Esophagus squamous epithelium (tissue), 4 donors: ENCODE results near the gene CTDNEP1.

ENCODE experiments used
- POLR2A ChIP-seq, 4 donors: fragments of 450-650 bp; IDR thresholded peaks; one replicate each; pipeline ENCODE4 v1.6.1; 2017; ENCODE audit warnings: antibody characterized with exemption in 4 of 4, mild to moderate bottlenecking in 4 of 4, moderate library complexity in 3 of 4
- TF ChIP-seq, protein P1 (sequence below), 6 experiments: fragments of 450-650 bp in 4 of 6; fragments of 200-600 bp in 2 of 6; sonication (generic) in 2 of 6; IDR thresholded peaks; one replicate each; pipeline ENCODE4 v1.5.1; 2016 to 2019; ENCODE audit warnings: antibody characterized with exemption in 6 of 6, mild to moderate bottlenecking in 4 of 6, moderate library complexity in 4 of 6

DNA sequence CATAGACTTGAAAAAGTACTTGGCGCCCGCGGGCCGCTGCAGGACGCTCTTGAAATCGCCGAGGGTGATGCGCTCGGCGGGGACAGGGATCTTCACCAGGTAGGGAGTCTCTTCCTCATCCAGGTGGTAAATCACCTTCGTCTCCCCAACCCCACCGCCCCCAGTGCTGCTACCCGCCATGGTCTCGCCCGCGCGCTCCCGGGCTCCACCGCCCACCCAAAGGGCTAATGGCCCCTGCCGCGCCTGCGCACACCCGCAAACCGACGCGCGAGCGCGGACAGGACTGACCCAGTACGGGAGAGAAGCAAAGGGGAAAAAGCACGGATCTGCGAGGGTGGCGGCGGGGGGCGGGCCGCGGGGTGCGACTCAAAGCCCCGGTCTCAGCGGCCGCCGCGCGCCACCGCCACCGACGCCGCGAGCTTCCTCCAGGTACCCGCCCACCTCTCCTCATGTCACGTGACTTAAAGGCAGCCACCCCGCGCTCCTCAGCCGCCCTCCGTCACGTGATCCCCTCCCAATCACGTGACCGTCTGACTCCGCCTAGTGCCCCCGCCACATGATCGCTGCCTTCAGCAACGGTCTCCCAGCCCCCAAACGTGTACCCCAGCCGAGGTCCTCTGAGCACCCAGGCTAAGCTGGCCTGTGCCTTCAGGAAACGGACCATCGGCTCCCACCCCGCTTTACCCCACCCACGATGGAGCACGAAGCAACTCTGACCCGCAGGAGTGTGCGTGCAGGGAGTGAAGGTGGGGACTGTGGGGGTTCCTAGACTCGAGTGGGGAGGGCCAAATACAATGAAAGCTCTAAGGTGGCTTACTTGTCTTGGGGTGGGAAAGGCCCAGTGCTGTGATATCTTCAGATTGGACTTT, 17.2 kb downstream of the CTDNEP1 start, which contains the start of gene DVL2:
- peak in 3 of 4 donors; percentile 66 to 89 (median 87) for TF ChIP-seq POLR2A (IDR thresholded peaks at IDR 0.05)
- TF ChIP-seq, protein P1, sequence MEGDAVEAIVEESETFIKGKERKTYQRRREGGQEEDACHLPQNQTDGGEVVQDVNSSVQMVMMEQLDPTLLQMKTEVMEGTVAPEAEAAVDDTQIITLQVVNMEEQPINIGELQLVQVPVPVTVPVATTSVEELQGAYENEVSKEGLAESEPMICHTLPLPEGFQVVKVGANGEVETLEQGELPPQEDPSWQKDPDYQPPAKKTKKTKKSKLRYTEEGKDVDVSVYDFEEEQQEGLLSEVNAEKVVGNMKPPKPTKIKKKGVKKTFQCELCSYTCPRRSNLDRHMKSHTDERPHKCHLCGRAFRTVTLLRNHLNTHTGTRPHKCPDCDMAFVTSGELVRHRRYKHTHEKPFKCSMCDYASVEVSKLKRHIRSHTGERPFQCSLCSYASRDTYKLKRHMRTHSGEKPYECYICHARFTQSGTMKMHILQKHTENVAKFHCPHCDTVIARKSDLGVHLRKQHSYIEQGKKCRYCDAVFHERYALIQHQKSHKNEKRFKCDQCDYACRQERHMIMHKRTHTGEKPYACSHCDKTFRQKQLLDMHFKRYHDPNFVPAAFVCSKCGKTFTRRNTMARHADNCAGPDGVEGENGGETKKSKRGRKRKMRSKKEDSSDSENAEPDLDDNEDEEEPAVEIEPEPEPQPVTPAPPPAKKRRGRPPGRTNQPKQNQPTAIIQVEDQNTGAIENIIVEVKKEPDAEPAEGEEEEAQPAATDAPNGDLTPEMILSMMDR (IDR thresholded peaks at IDR 0.05), result peak in 3 of 6 experiments; percentile 19 to 23 (median 21)
